ENCODE data around the gene SORL1. TPM values are rescaled to one million over a fixed set of nuclear protein-coding genes. Genes with fewer than 3 reads are reported as not detected.

The SORL1 gene
- total and polyA plus RNA-seq, 2 of the 13 experiments (the other 11 are each of a cell fraction or from before 2014, with no cell fraction given), result 21.3 to 148 TPM

DNA sequence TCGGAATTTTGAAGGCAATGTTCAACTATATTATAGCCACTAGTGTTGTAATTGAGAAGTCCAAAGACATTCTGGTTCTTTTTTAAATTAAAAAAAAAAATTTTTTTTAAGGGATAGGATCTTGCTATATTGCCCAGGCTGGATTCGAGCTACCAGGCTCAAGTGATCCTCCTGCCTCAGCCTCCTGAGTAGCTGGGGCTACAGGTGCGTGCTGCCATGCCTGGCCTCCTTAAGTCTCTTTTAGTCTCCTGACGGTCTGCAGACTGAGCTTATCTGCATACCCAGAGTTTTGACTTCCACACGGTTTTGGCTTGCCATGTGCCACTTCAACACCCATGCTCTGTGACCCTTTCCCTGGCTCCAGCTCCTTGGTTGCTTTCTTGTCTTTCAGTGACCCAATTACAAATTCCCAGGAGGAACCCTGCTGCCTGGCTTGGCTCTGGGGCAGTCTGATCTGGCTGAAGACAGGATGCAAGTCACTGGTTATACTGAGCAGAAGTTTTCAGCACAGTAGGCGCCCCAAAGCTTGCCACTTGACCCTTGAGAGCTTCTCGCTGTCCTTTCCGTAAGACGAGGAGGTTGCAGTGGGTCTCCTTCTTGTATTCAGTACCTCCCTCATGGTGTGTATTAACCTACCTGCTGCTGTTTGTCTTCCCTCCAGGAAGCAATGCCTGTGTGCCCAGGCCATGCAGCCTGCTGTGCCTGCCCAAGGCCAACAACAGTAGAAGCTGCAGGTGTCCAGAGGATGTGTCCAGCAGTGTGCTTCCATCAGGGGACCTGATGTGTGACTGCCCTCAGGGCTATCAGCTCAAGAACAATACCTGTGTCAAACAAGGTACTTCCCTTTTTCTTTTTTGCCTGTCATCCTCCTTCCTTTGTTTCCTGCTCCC is 114.4 kb downstream of the SORL1 start:
- BruUV-seq (replicated peaks), result no TSS peak
- FAIRE-seq (no peak), ATAC-seq (no peak), DNase-seq (ENCODE audit: low spot score) (no peak)
- in situ Hi-C loops (cut with HindIII; ENCODE audit: extremely low pct_ligation_motif_present, low pct_unique_long_range_greater_than_20kb), result no loop called here
- CTCF ChIA-PET (ENCODE audit: low intra/inter-chr PET ratio, low total read pairs), result no interaction called here
- TF ChIP-seq ZNF672 (CRISPR knock-in tag; IDR thresholded peaks at IDR 0.05) (no peak), ZFP82 (CRISPR knock-in tag; IDR thresholded peaks at IDR 0.05; ENCODE audit: borderline replicate concordance) (no peak), GZF1 (CRISPR knock-in tag; IDR thresholded peaks at IDR 0.05) (no peak), ZNF383 (CRISPR knock-in tag; IDR thresholded peaks at IDR 0.05; ENCODE audit: borderline replicate concordance) (no peak), ZNF121 (CRISPR knock-in tag; IDR thresholded peaks at IDR 0.05) (peak; percentile 59)
- TF ChIP-seq, protein P1, sequence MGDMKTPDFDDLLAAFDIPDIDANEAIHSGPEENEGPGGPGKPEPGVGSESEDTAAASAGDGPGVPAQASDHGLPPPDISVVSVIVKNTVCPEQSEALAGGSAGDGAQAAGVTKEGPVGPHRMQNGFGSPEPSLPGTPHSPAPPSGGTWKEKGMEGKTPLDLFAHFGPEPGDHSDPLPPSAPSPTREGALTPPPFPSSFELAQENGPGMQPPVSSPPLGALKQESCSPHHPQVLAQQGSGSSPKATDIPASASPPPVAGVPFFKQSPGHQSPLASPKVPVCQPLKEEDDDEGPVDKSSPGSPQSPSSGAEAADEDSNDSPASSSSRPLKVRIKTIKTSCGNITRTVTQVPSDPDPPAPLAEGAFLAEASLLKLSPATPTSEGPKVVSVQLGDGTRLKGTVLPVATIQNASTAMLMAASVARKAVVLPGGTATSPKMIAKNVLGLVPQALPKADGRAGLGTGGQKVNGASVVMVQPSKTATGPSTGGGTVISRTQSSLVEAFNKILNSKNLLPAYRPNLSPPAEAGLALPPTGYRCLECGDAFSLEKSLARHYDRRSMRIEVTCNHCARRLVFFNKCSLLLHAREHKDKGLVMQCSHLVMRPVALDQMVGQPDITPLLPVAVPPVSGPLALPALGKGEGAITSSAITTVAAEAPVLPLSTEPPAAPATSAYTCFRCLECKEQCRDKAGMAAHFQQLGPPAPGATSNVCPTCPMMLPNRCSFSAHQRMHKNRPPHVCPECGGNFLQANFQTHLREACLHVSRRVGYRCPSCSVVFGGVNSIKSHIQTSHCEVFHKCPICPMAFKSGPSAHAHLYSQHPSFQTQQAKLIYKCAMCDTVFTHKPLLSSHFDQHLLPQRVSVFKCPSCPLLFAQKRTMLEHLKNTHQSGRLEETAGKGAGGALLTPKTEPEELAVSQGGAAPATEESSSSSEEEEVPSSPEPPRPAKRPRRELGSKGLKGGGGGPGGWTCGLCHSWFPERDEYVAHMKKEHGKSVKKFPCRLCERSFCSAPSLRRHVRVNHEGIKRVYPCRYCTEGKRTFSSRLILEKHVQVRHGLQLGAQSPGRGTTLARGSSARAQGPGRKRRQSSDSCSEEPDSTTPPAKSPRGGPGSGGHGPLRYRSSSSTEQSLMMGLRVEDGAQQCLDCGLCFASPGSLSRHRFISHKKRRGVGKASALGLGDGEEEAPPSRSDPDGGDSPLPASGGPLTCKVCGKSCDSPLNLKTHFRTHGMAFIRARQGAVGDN (CRISPR knock-in tag; IDR thresholded peaks at IDR 0.05), result peak; percentile 36
- TF ChIP-seq, protein P2, sequence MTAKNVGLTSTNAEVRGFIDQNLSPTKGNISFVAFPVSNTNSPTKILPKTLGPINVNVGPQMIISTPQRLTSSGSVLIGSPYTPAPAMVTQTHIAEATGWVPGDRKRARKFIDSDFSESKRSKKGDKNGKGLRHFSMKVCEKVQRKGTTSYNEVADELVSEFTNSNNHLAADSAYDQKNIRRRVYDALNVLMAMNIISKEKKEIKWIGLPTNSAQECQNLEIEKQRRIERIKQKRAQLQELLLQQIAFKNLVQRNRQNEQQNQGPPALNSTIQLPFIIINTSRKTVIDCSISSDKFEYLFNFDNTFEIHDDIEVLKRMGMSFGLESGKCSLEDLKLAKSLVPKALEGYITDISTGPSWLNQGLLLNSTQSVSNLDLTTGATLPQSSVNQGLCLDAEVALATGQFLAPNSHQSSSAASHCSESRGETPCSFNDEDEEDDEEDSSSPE (CRISPR knock-in tag; IDR thresholded peaks at IDR 0.05), result no peak
- Histone ChIP-seq H3K4me1 (ENCODE audit: insufficient read depth, low read length) (peaks cover 66% of the 10 kb centered on the region), H4K20me1 (ENCODE audit: insufficient read depth, low read length) (no peaks in the 10 kb centered on the region), H3K79me2 (ENCODE audit: insufficient read depth, low read length) (peaks cover 5% of the 10 kb centered on the region), H3K4me3 (replicated peaks in 1 of 3; ENCODE audit: insufficient read depth in 1 of 3, low read depth in 2 of 3, low read length in 3 of 3) (no peak overlapping the region), H3K27me3 (ENCODE audit: control insufficient read depth in 1 of 2, insufficient read depth in 2 of 2, low read length in 2 of 2) (no peaks in the 10 kb centered on the region), H3K27ac (ENCODE audit: extremely low read length, insufficient read depth, low read length) (peak overlapping the region; percentile 94), H3K4me2 (ENCODE audit: low read depth, low read length) (no peak overlapping the region), H2AFZ (ENCODE audit: low read length) (no peak overlapping the region), H3K9ac (ENCODE audit: insufficient read depth, low read depth, low read length) (no peak overlapping the region), H3K9me3 (ENCODE audit: low read length) (no peaks in the 10 kb centered on the region), H3K36me3 (replicated peaks in 1 of 2; ENCODE audit: control insufficient read depth in 1 of 2, insufficient read depth in 2 of 2, low read length in 2 of 2) (peaks cover 20 to 47% of the 10 kb centered on the region in 2 experiments)
- intact Hi-C loops (cut with micrococcal nuclease; ENCODE audit: unreplicated experiment), result no loop called here
- POLR2A ChIA-PET, result interaction anchor here (4.0 kb wide), 1 partner anchor 115 kb away, joined by 21 read pairs; the partner anchor contains the start of genes SORL1 and SORL1-AS1
- 89% methylated on average over 9 of the region's 9 CpGs for WGBS (ENCODE audit: low lambda C conversion rate)

All from HepG2 (cell line).